ENCODE data around the gene PSORS1C1. TPM values are rescaled to one million over a fixed set of nuclear protein-coding genes. Genes with fewer than 3 reads are reported as not detected.
A peak's percentile ranks its signal among the peaks of the same experiment; 100 is the strongest.
"Not testable (repeated sequence)": the region's sequence is repeated elsewhere in the genome, so short reads cannot be mapped to it uniquely, and the experiment has no call there.

Gene PSORS1C1, protein sequence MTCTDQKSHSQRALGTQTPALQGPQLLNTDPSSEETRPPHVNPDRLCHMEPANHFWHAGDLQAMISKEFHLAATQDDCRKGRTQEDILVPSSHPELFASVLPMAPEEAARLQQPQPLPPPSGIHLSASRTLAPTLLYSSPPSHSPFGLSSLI
- total RNA-seq, result 1 to 10 TPM; 1.1 to 2.6 TPM
- 10 to 100 TPM in 1 of 2 donors, 1 to 10 TPM in 1; 2.3 to 10.8 TPM for polyA plus RNA-seq
- long read RNA-seq, donor 1, result 0 reads
- long read RNA-seq, donor 2, result 0 reads
- long read RNA-seq, donor 3, result 0 reads
- long read RNA-seq, donor 4, result 0 reads
- long read RNA-seq, donor 5, result 0 reads

- ATAC-seq (ENCODE audit: insufficient read depth, low FRiP score) (peak; percentile 86), DNase-seq (peak in 1 of 3 donors; percentile 16)
- no peak within 1 kb of the TSS for H3K9ac ChIP-seq (ENCODE audit: insufficient read depth in 1 of 2, low read length in 2 of 2)
- peaks cover 0 to 11% (median 9%) of the 10 kb centered on the region in 3 donors for H3K27me3 ChIP-seq (ENCODE audit: control insufficient read depth in 3 of 3, insufficient read depth in 3 of 3, low read length in 2 of 3)
- WGBS, 2 donors, result 26 to 37% methylated on average over 3 of the region's 3 CpGs
- H3K4me1 ChIP-seq (ENCODE audit: control insufficient read depth in 5 of 5, insufficient read depth in 5 of 5, low read length in 5 of 5), result peaks cover 0 to 18% (median 0%) of the 10 kb centered on the region in 5 donors
- no peaks in the 10 kb centered on the region for H3K9me3 ChIP-seq (ENCODE audit: control insufficient read depth in 4 of 4, insufficient read depth in 3 of 4, low read length in 3 of 4)
- TF ChIP-seq, protein P1, sequence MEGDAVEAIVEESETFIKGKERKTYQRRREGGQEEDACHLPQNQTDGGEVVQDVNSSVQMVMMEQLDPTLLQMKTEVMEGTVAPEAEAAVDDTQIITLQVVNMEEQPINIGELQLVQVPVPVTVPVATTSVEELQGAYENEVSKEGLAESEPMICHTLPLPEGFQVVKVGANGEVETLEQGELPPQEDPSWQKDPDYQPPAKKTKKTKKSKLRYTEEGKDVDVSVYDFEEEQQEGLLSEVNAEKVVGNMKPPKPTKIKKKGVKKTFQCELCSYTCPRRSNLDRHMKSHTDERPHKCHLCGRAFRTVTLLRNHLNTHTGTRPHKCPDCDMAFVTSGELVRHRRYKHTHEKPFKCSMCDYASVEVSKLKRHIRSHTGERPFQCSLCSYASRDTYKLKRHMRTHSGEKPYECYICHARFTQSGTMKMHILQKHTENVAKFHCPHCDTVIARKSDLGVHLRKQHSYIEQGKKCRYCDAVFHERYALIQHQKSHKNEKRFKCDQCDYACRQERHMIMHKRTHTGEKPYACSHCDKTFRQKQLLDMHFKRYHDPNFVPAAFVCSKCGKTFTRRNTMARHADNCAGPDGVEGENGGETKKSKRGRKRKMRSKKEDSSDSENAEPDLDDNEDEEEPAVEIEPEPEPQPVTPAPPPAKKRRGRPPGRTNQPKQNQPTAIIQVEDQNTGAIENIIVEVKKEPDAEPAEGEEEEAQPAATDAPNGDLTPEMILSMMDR (IDR thresholded peaks at IDR 0.05; ENCODE audit: control extremely low read depth, extremely low read depth), result no peak
- H3K36me3 ChIP-seq (ENCODE audit: control insufficient read depth in 4 of 4, insufficient read depth in 4 of 4, low read length in 4 of 4), result no peaks in the 10 kb centered on the region
- H3K4me3 ChIP-seq, result no peak within 1 kb of the TSS
- peak within 1 kb of the TSS in 1 of 2 donors; percentile 71 for H3K27ac ChIP-seq (ENCODE audit: low read depth in 1 of 2, low read length in 1 of 2)
These were observed at the start of gene PSORS1C1 for GRCh38 chr6:31114541-31114878. PSORS1C1 (plus strand) TSS chr6:31114800; CDS start chr6:31129633, 14,833 bp downstream.

GRCh38 chr6:31065556-31065955 is 49.0 kb upstream of the PSORS1C1 start:
- DNase-seq, result peak in 1 of 3 donors; percentile 25
- Histone ChIP-seq H3K4me3 (no peak overlapping the region), H3K9ac (ENCODE audit: insufficient read depth in 1 of 2, low read length in 2 of 2) (no peak overlapping the region), H3K9me3 (ENCODE audit: control insufficient read depth in 4 of 4, insufficient read depth in 3 of 4, low read length in 3 of 4) (no peaks in the 10 kb centered on the region), H3K36me3 (ENCODE audit: control insufficient read depth in 4 of 4, insufficient read depth in 4 of 4, low read length in 4 of 4) (no peaks in the 10 kb centered on the region), H3K27ac (ENCODE audit: low read depth in 1 of 2, low read length in 1 of 2) (no peak overlapping the region), H3K4me1 (ENCODE audit: control insufficient read depth in 5 of 5, insufficient read depth in 5 of 5, low read length in 5 of 5) (peaks cover 0 to 1% (median 0%) of the 10 kb centered on the region in 5 donors), H3K27me3 (ENCODE audit: control insufficient read depth in 3 of 3, insufficient read depth in 3 of 3, low read length in 2 of 3) (peaks cover 0 to 2% (median 0%) of the 10 kb centered on the region in 3 donors)
- no peak for ATAC-seq (ENCODE audit: insufficient read depth, low FRiP score)
- WGBS, 2 donors, result 44 to 90% methylated on average over 2 of the region's 2 CpGs
- TF ChIP-seq, protein P1 (IDR thresholded peaks at IDR 0.05; ENCODE audit: control extremely low read depth, extremely low read depth), result no peak

GRCh38 chr6:31067028-31067427 is 47.6 kb upstream of the PSORS1C1 start:
- ATAC-seq (ENCODE audit: insufficient read depth, low FRiP score); H3K4me3 ChIP-seq; H3K4me1 ChIP-seq (ENCODE audit: control insufficient read depth in 5 of 5, insufficient read depth in 5 of 5, low read length in 5 of 5); H3K9ac ChIP-seq (ENCODE audit: insufficient read depth in 1 of 2, low read length in 2 of 2); H3K27ac ChIP-seq (ENCODE audit: low read depth in 1 of 2, low read length in 1 of 2); H3K9me3 ChIP-seq (ENCODE audit: control insufficient read depth in 4 of 4, insufficient read depth in 3 of 4, low read length in 3 of 4); H3K36me3 ChIP-seq (ENCODE audit: control insufficient read depth in 4 of 4, insufficient read depth in 4 of 4, low read length in 4 of 4); H3K27me3 ChIP-seq (ENCODE audit: control insufficient read depth in 3 of 3, insufficient read depth in 3 of 3, low read length in 2 of 3); DNase-seq: not testable (repeated sequence)
- 89 to 91% methylated on average over 19 to 32 of the region's 32 CpGs for WGBS, 2 donors

DNA sequence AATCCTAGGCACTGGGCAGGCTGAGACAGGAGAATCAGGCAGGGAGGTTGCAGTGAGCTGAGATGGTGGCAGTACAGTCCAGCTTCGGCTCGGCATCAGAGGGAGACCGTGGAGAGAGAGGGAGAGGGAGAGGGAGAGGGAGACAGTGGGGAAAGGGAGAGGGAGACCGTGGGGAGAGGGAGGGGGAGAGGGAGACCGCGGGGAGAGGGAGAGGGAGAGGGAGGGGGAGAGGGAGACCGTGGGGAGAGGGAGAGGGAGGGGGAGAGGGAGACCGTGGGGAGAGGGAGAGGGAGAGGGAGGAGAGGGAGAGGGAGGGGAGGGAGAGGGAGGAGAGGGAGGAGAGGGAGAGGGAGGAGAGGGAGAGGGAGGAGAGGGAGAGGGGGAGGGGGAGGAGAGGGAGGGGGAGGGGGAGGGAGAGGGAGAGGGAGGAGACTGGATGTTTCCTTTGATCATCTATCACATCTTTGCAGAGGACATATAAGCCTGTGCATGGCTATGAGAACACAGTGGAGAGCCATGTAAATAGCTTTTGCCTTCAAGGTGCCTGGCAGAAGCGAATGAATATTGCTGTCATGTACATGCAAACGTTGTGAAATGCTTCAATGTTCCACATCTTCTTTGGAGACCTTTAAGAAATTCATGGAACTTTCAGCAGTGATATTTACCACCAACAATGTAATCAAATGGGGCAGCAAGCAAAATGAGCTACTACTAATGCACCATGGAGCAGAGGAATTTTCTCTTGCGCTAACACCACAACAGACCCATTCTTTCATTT is 46.5 kb upstream of the PSORS1C1 start:
- H3K4me1 ChIP-seq (ENCODE audit: control insufficient read depth in 5 of 5, insufficient read depth in 5 of 5, low read length in 5 of 5), result peaks cover 0 to 11% (median 4%) of the 10 kb centered on the region in 5 donors
- not testable (repeated sequence) for ATAC-seq (ENCODE audit: insufficient read depth, low FRiP score); H3K9me3 ChIP-seq (ENCODE audit: control insufficient read depth in 4 of 4, insufficient read depth in 3 of 4, low read length in 3 of 4); H3K27me3 ChIP-seq (ENCODE audit: control insufficient read depth in 3 of 3, insufficient read depth in 3 of 3, low read length in 2 of 3); DNase-seq; H3K4me3 ChIP-seq; H3K36me3 ChIP-seq (ENCODE audit: control insufficient read depth in 4 of 4, insufficient read depth in 4 of 4, low read length in 4 of 4); H3K9ac ChIP-seq (ENCODE audit: insufficient read depth in 1 of 2, low read length in 2 of 2); H3K27ac ChIP-seq (ENCODE audit: low read depth in 1 of 2, low read length in 1 of 2)
- 77 to 86% methylated on average over 3 to 7 of the region's 11 CpGs for WGBS, 2 donors

Data from lung (tissue), 16 donors.